OCI-LY1 (cell line): ENCODE results near the gene PTPRN2.

Source experiments
- CTCF ChIP-seq: fragments of 200-600 bp; sonication (generic), shearing (Covaris generic); IDR thresholded peaks from 2 replicates; pipeline ENCODE4 v1.5.1; 2017; ENCODE audit warnings: mild to moderate bottlenecking, antibody characterized with exemption, low read length, moderate library complexity, mixed read lengths
- EZH2 ChIP-seq: fragments of 200-600 bp; sonication (generic), shearing (Covaris generic); IDR thresholded peaks from 2 replicates; pipeline ENCODE4 v1.8.0; 2017; ENCODE audit warnings: borderline replicate concordance, mixed run types, mild to moderate bottlenecking, antibody characterized with exemption, low read length, moderate library complexity, mixed read lengths

GRCh38 chr7:157517782-157518513, 1069.7 kb downstream of the PTPRN2 start:
- no peak for TF ChIP-seq EZH2
- TF ChIP-seq CTCF: no peak
